Cardiac fibroblast (primary cell): ENCODE measurements around the gene EXTL2.

Source experiments
- DNase-seq, 2 donors: peaks; one replicate each; pipeline versions ENCODE4 v3.0.0 to v3.0.0-alpha.2; 2010; ENCODE audit warnings: low read depth in 2 of 2
- H3K4me3 ChIP-seq, 2 donors: replicated peaks in 1 of 2; 1 replicate in 1 of 2; 2 replicates in 1 of 2; pipeline ENCODE4 v1.5.1; 2011; ENCODE audit warnings: low read depth in 2 of 2, low read length in 2 of 2, mild to moderate bottlenecking in 2 of 2, moderate library complexity in 1 of 2
- CTCF ChIP-seq: IDR thresholded peaks from one replicate; pipeline ENCODE4 v1.5.1; 2011; ENCODE audit warnings: low read depth, mild to moderate bottlenecking, low read length, inconsistent platforms

The EXTL2 gene

GRCh38 chr1:100876291-100876690 is 18.4 kb downstream of the EXTL2 start:
- H3K4me3 ChIP-seq = no peak overlapping the region
- no peak for DNase-seq
- TF ChIP-seq CTCF = no peak

GRCh38 chr1:100875228-100875627 is 19.4 kb downstream of the EXTL2 start:
- DNase-seq = no peak
- H3K4me3 ChIP-seq = no peak overlapping the region
- no peak for TF ChIP-seq CTCF

- no peak for DNase-seq
- H3K4me3 ChIP-seq = no peak overlapping the region
- no peak for TF ChIP-seq CTCF
These were observed 20.2 kb downstream of the EXTL2 start for GRCh38 chr1:100874433-100874832.

GRCh38 chr1:100869996-100870395 is 24.6 kb downstream of the EXTL2 start:
- H3K4me3 ChIP-seq = no peak overlapping the region
- DNase-seq = no peak
- no peak for TF ChIP-seq CTCF

- peak; percentile 45 for TF ChIP-seq CTCF
- peak; percentile 74 to 75 for DNase-seq
- no peak overlapping the region for H3K4me3 ChIP-seq
These were observed 26.2 kb downstream of the EXTL2 start for GRCh38 chr1:100868364-100868995.

- no peak for TF ChIP-seq CTCF
- no peak overlapping the region for H3K4me3 ChIP-seq
- DNase-seq = no peak
These were observed 27.8 kb downstream of the EXTL2 start for GRCh38 chr1:100866901-100867206.
